ENCODE results near the gene CCRL2. TPM values are rescaled to one million over a fixed set of nuclear protein-coding genes. Genes with fewer than 3 reads are reported as not detected.

The CCRL2 gene
- total and polyA plus RNA-seq, 2 donors (not counting 1 experiment from before 2014, with no cell fraction given) = 2.6 to 3.3 TPM

GRCh38 chr3:46420931-46421330 is 13.9 kb downstream of the CCRL2 start:
- Histone ChIP-seq H3K9ac (ENCODE audit: low read length) (no peak overlapping the region), H3K4me3 (ENCODE audit: control extremely low read depth in 1 of 5, extremely low read depth in 1 of 5, insufficient read depth in 1 of 5, low read depth in 2 of 5, low read length in 4 of 5) (no peak overlapping the region), H3K4me2 (replicated peaks; ENCODE audit: low read depth, low read length, poor library complexity, severe bottlenecking) (no peak overlapping the region), H4K20me1 (ENCODE audit: control insufficient read depth, insufficient read depth, low read length, poor library complexity, severe bottlenecking) (no peaks in the 10 kb centered on the region), H2AFZ (ENCODE audit: insufficient read depth, low read depth, low read length, poor library complexity, severe bottlenecking) (no peak overlapping the region), H3K4me1 (ENCODE audit: control insufficient read depth in 2 of 2, insufficient read depth in 2 of 2, low read length in 2 of 2) (no peaks in the 10 kb centered on the region), H3K36me3 (replicated peaks in 1 of 2; ENCODE audit: control extremely low read depth in 1 of 2, control insufficient read depth in 1 of 2, extremely low read depth in 1 of 2, insufficient read depth in 2 of 2, low read length in 1 of 2) (no peaks in the 10 kb centered on the region), H3K27ac (ENCODE audit: low read length in 2 of 2) (no peak overlapping the region), H3K27me3 (replicated peaks in 1 of 4; ENCODE audit: control extremely low read depth in 1 of 4, control insufficient read depth in 3 of 4, insufficient read depth in 4 of 4, low read length in 3 of 4) (no peaks in the 10 kb centered on the region), H3K9me3 (ENCODE audit: control extremely low read depth in 1 of 3, control insufficient read depth in 2 of 3, insufficient read depth in 1 of 3, low read length in 2 of 3) (no peaks in the 10 kb centered on the region), H3K79me2 (ENCODE audit: control insufficient read depth, insufficient read depth, low read length) (no peaks in the 10 kb centered on the region)
- Mint-ChIP-seq H3K4me1 (peaks cover 4% of the 10 kb centered on the region), H3K9me3 (ENCODE audit: insufficient read depth) (no peaks in the 10 kb centered on the region), H3K27me3 (no peaks in the 10 kb centered on the region), H3K27ac (no peak overlapping the region), H3K4me3 (no peak overlapping the region)
- WGBS (ENCODE audit: insufficient coverage) = 96% methylated on average over 2 of the region's 2 CpGs
- no peak for DNase-seq
- intact Hi-C loops (cut with micrococcal nuclease) = no loop called here
- ChIA-PET CTCF (interaction anchor here (1.3 kb wide), 1 partner anchor 23 kb away, joined by 3 read pairs; no protein-coding TSS in a partner anchor), POLR2A (no interaction called here)
- TF ChIP-seq EZH2 (IDR thresholded peaks at IDR 0.05; ENCODE audit: borderline replicate concordance, insufficient read depth, low read depth, low read length, poor library complexity, severe bottlenecking) = no peak
- no peak for ATAC-seq (ENCODE audit: low read depth)

GRCh38 chr3:46422617-46423016 is 15.6 kb downstream of the CCRL2 start:
- no peaks in the 10 kb centered on the region for H3K27me3 Mint-ChIP-seq
- Histone ChIP-seq H3K4me1 (ENCODE audit: control insufficient read depth in 2 of 2, insufficient read depth in 2 of 2, low read length in 2 of 2) (no peaks in the 10 kb centered on the region), H3K4me2 (replicated peaks; ENCODE audit: low read depth, low read length, poor library complexity, severe bottlenecking) (no peak overlapping the region), H3K27me3 (replicated peaks in 1 of 4; ENCODE audit: control extremely low read depth in 1 of 4, control insufficient read depth in 3 of 4, insufficient read depth in 4 of 4, low read length in 3 of 4) (no peaks in the 10 kb centered on the region), H3K36me3 (replicated peaks in 1 of 2; ENCODE audit: control extremely low read depth in 1 of 2, control insufficient read depth in 1 of 2, extremely low read depth in 1 of 2, insufficient read depth in 2 of 2, low read length in 1 of 2) (no peaks in the 10 kb centered on the region), H3K27ac (ENCODE audit: low read length in 2 of 2) (no peak overlapping the region), H3K9me3 (ENCODE audit: control extremely low read depth in 1 of 3, control insufficient read depth in 2 of 3, insufficient read depth in 1 of 3, low read length in 2 of 3) (no peaks in the 10 kb centered on the region), H3K79me2 (ENCODE audit: control insufficient read depth, insufficient read depth, low read length) (no peaks in the 10 kb centered on the region), H4K20me1 (ENCODE audit: control insufficient read depth, insufficient read depth, low read length, poor library complexity, severe bottlenecking) (no peaks in the 10 kb centered on the region), H3K9ac (ENCODE audit: low read length) (no peak overlapping the region), H3K4me3 (ENCODE audit: control extremely low read depth in 1 of 5, extremely low read depth in 1 of 5, insufficient read depth in 1 of 5, low read depth in 2 of 5, low read length in 4 of 5) (no peak overlapping the region), H2AFZ (ENCODE audit: insufficient read depth, low read depth, low read length, poor library complexity, severe bottlenecking) (no peak overlapping the region)
- 92% methylated on average over 6 of the region's 6 CpGs for WGBS (ENCODE audit: insufficient coverage)
- TF ChIP-seq EZH2 (IDR thresholded peaks at IDR 0.05; ENCODE audit: borderline replicate concordance, insufficient read depth, low read depth, low read length, poor library complexity, severe bottlenecking) (no peak), CTCF (IDR thresholded peaks at IDR 0.05) (no peak)
- H3K9me3 Mint-ChIP-seq (ENCODE audit: insufficient read depth) = no peaks in the 10 kb centered on the region
- no peak overlapping the region for H3K4me3 Mint-ChIP-seq
- CTCF ChIA-PET = no interaction called here
- intact Hi-C loops (cut with micrococcal nuclease) = no loop called here
- no peaks in the 10 kb centered on the region for H3K4me1 Mint-ChIP-seq
- no peak for ATAC-seq (ENCODE audit: low read depth)
- no peak for DNase-seq
- H3K27ac Mint-ChIP-seq = no peak overlapping the region
- POLR2A ChIA-PET = no interaction called here

Measured in B cell (primary cell).